ENCODE data around the gene DIS3.
"Not testable (repeated sequence)": the region's sequence is repeated elsewhere in the genome, so short reads cannot be mapped to it uniquely, and the experiment has no call there.

Gene DIS3

GRCh38 chr13:72781451-72782439, at the start of gene DIS3, which contains the start of gene PIBF1:
Gene DIS3, minus strand, starts transcription at chr13:72781900. Its CDS starts 68 bp downstream, at chr13:72781832.
Gene PIBF1, plus strand, starts transcription at chr13:72782133. Its CDS starts 1,337 bp downstream, at chr13:72783470.
- DNase-seq (ENCODE audit: low read depth): peak; percentile 90

- no peak for DNase-seq (ENCODE audit: low read depth)
These were observed 42.0 kb upstream of the DIS3 start for GRCh38 chr13:72823724-72824123.

GRCh38 chr13:72823081-72823480, 41.4 kb upstream of the DIS3 start:
- no peak for DNase-seq (ENCODE audit: low read depth)

- DNase-seq (ENCODE audit: low read depth): no peak
These were observed 39.2 kb upstream of the DIS3 start for GRCh38 chr13:72820898-72821279.

GRCh38 chr13:72820156-72820897, 38.6 kb upstream of the DIS3 start:
- DNase-seq (ENCODE audit: low read depth): peak; percentile 69

- DNase-seq (ENCODE audit: low read depth): no peak
These were observed 27.3 kb upstream of the DIS3 start for GRCh38 chr13:72808917-72809500.

- not testable (repeated sequence) for DNase-seq (ENCODE audit: low read depth)
These were observed 24.8 kb upstream of the DIS3 start for GRCh38 chr13:72806514-72806913.

- no peak for DNase-seq (ENCODE audit: low read depth)
These were observed 24.1 kb upstream of the DIS3 start for GRCh38 chr13:72805676-72806346.

- DNase-seq (ENCODE audit: low read depth): no peak
These were observed 22.6 kb upstream of the DIS3 start for GRCh38 chr13:72804301-72804700.

GRCh38 chr13:72798817-72799216, 17.1 kb upstream of the DIS3 start:
- no peak for DNase-seq (ENCODE audit: low read depth)

- DNase-seq (ENCODE audit: low read depth): no peak
These were observed 10.9 kb upstream of the DIS3 start for GRCh38 chr13:72792640-72793039.

- DNase-seq (ENCODE audit: low read depth): no peak
These were observed 7.1 kb upstream of the DIS3 start for GRCh38 chr13:72788831-72789230.

GRCh38 chr13:72784679-72785078, 3.0 kb upstream of the DIS3 start:
- DNase-seq (ENCODE audit: low read depth): not testable (repeated sequence)

- DNase-seq (ENCODE audit: low read depth): no peak
These were observed 1.0 kb upstream of the DIS3 start for GRCh38 chr13:72782717-72783116.

- no peak for DNase-seq (ENCODE audit: low read depth)
These were observed 7.7 kb downstream of the DIS3 start for GRCh38 chr13:72774019-72774418.

- DNase-seq (ENCODE audit: low read depth): no peak
These were observed 18.3 kb downstream of the DIS3 start for GRCh38 chr13:72763411-72763810.

GRCh38 chr13:72760189-72760588, 21.5 kb downstream of the DIS3 start:
- no peak for DNase-seq (ENCODE audit: low read depth)

GRCh38 chr13:72757792-72758535, 23.7 kb downstream of the DIS3 start:
- DNase-seq (ENCODE audit: low read depth): no peak

GRCh38 chr13:72754111-72754510, 27.6 kb downstream of the DIS3 start:
- no peak for DNase-seq (ENCODE audit: low read depth)

GRCh38 chr13:72751220-72751619, 30.5 kb downstream of the DIS3 start:
- DNase-seq (ENCODE audit: low read depth): no peak

GRCh38 chr13:72745260-72745659, 36.4 kb downstream of the DIS3 start:
- no peak for DNase-seq (ENCODE audit: low read depth)
